SK-N-SH (cell line): ENCODE measurements around the gene GSTO2. TPM values are rescaled to one million over a fixed set of nuclear protein-coding genes. Genes with fewer than 3 reads are reported as not detected.

Experiments
- CTCF ChIA-PET: fragments of 300-600, 350-600 bp; formaldehyde crosslinking; extraction: SDS; loops from one replicate; lab custom pipeline; 2021; lab: Yijun Ruan, JAX
- POLR2A ChIA-PET: fragments of 350-600 bp; sonication (Branson Sonifier 250); formaldehyde crosslinking; extraction: SDS; loops from one replicate; lab custom pipeline; 2020; ENCODE audit warnings: antibody characterized with exemption, inconsistent platforms; lab: Yijun Ruan, JAX
- DNase-seq: peaks from one replicate; pipeline ENCODE4 v3.0.0; 2012
- H2AFZ ChIP-seq: fragments of 200-600 bp; sonication (generic); 2 replicates; pipeline ENCODE4 v1.8.1; 2016; ENCODE audit warnings: antibody characterized with exemption, mild to moderate bottlenecking, low read depth
- H3F3A ChIP-seq: fragments of 200-600 bp; sonication (generic); replicated peaks from 2 replicates; pipeline ENCODE3; 2016; ENCODE audit warnings: antibody characterized with exemption, mild to moderate bottlenecking; ENCODE audit not compliant: insufficient read depth
- H3K27ac ChIP-seq, 2 experiments: fragments of 200-500 bp in 1 of 2; fragments of 200-600 bp in 1 of 2; sonication (Bioruptor generic) in 1 of 2; sonication (generic), shearing (Covaris generic) in 1 of 2; 2 replicates each; pipeline versions ENCODE4 v1.5.1 to v1.6.1; 2014 to 2016; ENCODE audit warnings: low read depth in 2 of 2, inconsistent platforms in 1 of 2, low read length in 1 of 2, mild to moderate bottlenecking in 1 of 2, mixed read lengths in 1 of 2
- H3K27me3 ChIP-seq: fragments of 200-600 bp; sonication (generic), shearing (Covaris generic); 2 replicates; pipeline ENCODE4 v1.6.1; 2016; ENCODE audit warnings: mixed run types; ENCODE audit not compliant: insufficient read depth
- H3K36me3 ChIP-seq, 2 experiments: fragments of 200-500 bp in 1 of 2; fragments of 200-600 bp in 1 of 2; sonication (Bioruptor generic) in 1 of 2; sonication (generic) in 1 of 2; replicated peaks in 1 of 2; 2 replicates each; pipeline versions ENCODE3 to v1.5.1; 2014 to 2016; ENCODE audit warnings: low read length in 1 of 2, mild to moderate bottlenecking in 1 of 2; ENCODE audit not compliant: insufficient read depth in 2 of 2, control insufficient read depth in 1 of 2
- H3K4me1 ChIP-seq, 2 experiments: fragments of 200-500 bp in 1 of 2; fragments of 200-600 bp in 1 of 2; sonication (Bioruptor generic) in 1 of 2; sonication (generic), shearing (Covaris generic) in 1 of 2; 2 replicates each; pipeline versions ENCODE4 v1.5.1 to v1.6.1; 2014 to 2016; ENCODE audit warnings: low read depth in 1 of 2, low read length in 1 of 2, mixed run types in 1 of 2; ENCODE audit not compliant: insufficient read depth in 2 of 2, control insufficient read depth in 1 of 2
- H3K4me2 ChIP-seq: fragments of 200-600 bp; sonication (generic), shearing (Covaris generic); 2 replicates; pipeline ENCODE4 v1.6.1; 2017; ENCODE audit warnings: mixed run types
- H3K4me3 ChIP-seq, 2 experiments: fragments of 200-500 bp in 1 of 2; fragments of 200-600 bp in 1 of 2; sonication (Bioruptor generic) in 1 of 2; sonication (generic), shearing (Covaris generic) in 1 of 2; 2 replicates each; pipeline versions ENCODE4 v1.5.1 to v1.8.1; 2014 to 2016; ENCODE audit warnings: low read depth in 2 of 2, inconsistent platforms in 1 of 2, low read length in 1 of 2, mild to moderate bottlenecking in 1 of 2, mixed read lengths in 1 of 2, moderate library complexity in 1 of 2
- H3K79me2 ChIP-seq: fragments of 200-600 bp; sonication (generic); 2 replicates; pipeline ENCODE4 v1.8.1; 2017; ENCODE audit warnings: mild to moderate bottlenecking; ENCODE audit not compliant: insufficient read depth
- H3K9ac ChIP-seq: fragments of 200-600 bp; sonication (generic); 2 replicates; pipeline ENCODE4 v1.6.1; 2017; ENCODE audit warnings: mixed run types
- H3K9me2 ChIP-seq: fragments of 200-600 bp; sonication (generic); 2 replicates; pipeline ENCODE4 v1.6.1; 2017; ENCODE audit warnings: mixed run types
- H3K9me3 ChIP-seq: fragments of 200-600 bp; sonication (generic); 2 replicates; pipeline ENCODE4 v1.6.1; 2017; ENCODE audit warnings: mixed run types, mild to moderate bottlenecking, moderate library complexity
- H4K20me1 ChIP-seq: fragments of 200-600 bp; sonication (generic); 2 replicates; pipeline ENCODE4 v1.6.1; 2017; ENCODE audit warnings: mild to moderate bottlenecking, mixed run types; ENCODE audit not compliant: insufficient read depth
- ELF1 ChIP-seq: IDR thresholded peaks from 2 replicates; pipeline ENCODE4 v1.4.0; 2012
- EP300 ChIP-seq, 2 experiments: IDR thresholded peaks; 2 replicates each; pipeline versions ENCODE4 v1.4.0 to v1.6.1; 2012; ENCODE audit warnings: borderline replicate concordance in 1 of 2, low read depth in 1 of 2, low read length in 1 of 2
- GABPA ChIP-seq: IDR thresholded peaks from 2 replicates; pipeline ENCODE4 v1.4.0; 2012; ENCODE audit warnings: low read depth, mild to moderate bottlenecking
- MXI1 ChIP-seq: IDR thresholded peaks from 2 replicates; pipeline ENCODE4 v1.6.1; 2012; ENCODE audit warnings: mild to moderate bottlenecking, low read depth, low read length, improper control_type of control experiment
- NRF1 ChIP-seq: IDR thresholded peaks from 2 replicates; pipeline ENCODE4 v1.6.1; 2012; ENCODE audit warnings: low read depth, mild to moderate bottlenecking, low read length
- RAD21 ChIP-seq: IDR thresholded peaks from 2 replicates; pipeline ENCODE4 v1.6.1; 2012; ENCODE audit warnings: mild to moderate bottlenecking, low read length
- RCOR1 ChIP-seq: fragments of 150-350 bp; IDR thresholded peaks from 2 replicates; pipeline ENCODE4 v1.6.1; 2017; ENCODE audit warnings: antibody characterized with exemption, low read length
- SMC3 ChIP-seq: IDR thresholded peaks from 2 replicates; pipeline ENCODE4 v1.6.1; 2012; ENCODE audit warnings: low read depth, low read length, improper control_type of control experiment
- TEAD4 ChIP-seq: IDR thresholded peaks from 2 replicates; pipeline ENCODE4 v1.4.0; 2012; ENCODE audit warnings: mild to moderate bottlenecking, borderline replicate concordance; ENCODE audit not compliant: insufficient read depth
- YY1 ChIP-seq: IDR thresholded peaks from 2 replicates; pipeline ENCODE4 v1.4.0; 2012; ENCODE audit warnings: low read depth, mild to moderate bottlenecking
- WGBS: methylation state at CpG from one replicate; pipeline ENCODE4 v1.1.6; 2017; ENCODE audit warnings: low lambda C conversion rate; 5-methylcytosine and 5-hydroxymethylcytosine counted together
- polyA plus RNA-seq, 3 experiments: library from polyadenylated mRNA; depleted of rRNA; stranded (reverse); fragments of >200 nt; gene quantifications; 2 replicates each; pipeline ENCODE4 v1.2.3, GENCODE V29; 2012
- TF ChIP-seq, protein P1 (sequence below): fragments of 200-600 bp; sonication (generic); IDR thresholded peaks from 2 replicates; pipeline ENCODE4 v1.6.1; 2017; ENCODE audit warnings: antibody characterized with exemption, mild to moderate bottlenecking, moderate library complexity
- TF ChIP-seq, protein P2 (sequence below): fragments of 150-350 bp; IDR thresholded peaks from 2 replicates; pipeline ENCODE4 v1.6.1; 2016; ENCODE audit warnings: mild to moderate bottlenecking, low read depth, low read length
- TF ChIP-seq, protein P3 (sequence below): IDR thresholded peaks from 2 replicates; pipeline ENCODE4; 2012
- TF ChIP-seq, protein P4 (sequence below): IDR thresholded peaks from 2 replicates; pipeline ENCODE4 v1.4.0; 2012; ENCODE audit warnings: low read depth, borderline replicate concordance

GSTO2 gene
- polyA plus RNA-seq, 1 of the 3 experiments (the other 2 are of a cell fraction) = 0.49 TPM

DNA sequence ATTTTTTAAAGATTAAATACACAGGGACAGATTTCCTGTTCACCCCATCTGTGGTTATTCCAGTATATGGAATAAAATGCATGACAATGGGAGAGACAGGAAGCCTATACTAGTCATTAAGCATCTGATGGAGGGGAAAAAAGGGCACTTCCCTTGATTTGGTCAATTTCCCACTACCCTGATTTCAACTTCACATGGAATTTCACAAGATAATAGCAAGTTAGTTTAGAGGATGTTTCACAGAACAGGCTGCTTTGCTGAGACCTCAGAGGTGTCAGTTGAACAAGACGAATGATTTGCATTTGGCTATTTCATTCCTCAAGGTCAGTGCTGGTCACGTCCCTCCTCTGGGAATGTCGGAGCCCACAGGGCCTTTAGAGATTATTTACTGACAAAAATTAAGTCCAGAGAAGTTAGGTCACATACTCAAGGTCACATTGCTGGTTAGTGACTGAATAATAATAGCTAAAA is 74.0 kb downstream of the GSTO2 start:
- POLR2A ChIA-PET = no interaction called here
- Histone ChIP-seq H3K9ac (no peak overlapping the region), H2AFZ (no peak overlapping the region; the same call in 1 of the 2 replicates), H3K79me2 (peaks cover 2% of the 10 kb centered on the region), H3K4me3 (no peak overlapping the region), H3K27me3 (no peaks in the 10 kb centered on the region), H4K20me1 (no peaks in the 10 kb centered on the region; the same call in 1 of the 2 replicates), H3K4me1 (peaks cover 4 to 9% of the 10 kb centered on the region in 2 experiments; a peak in 2 of 4 replicates), H3K27ac (peak overlapping the region in 1 of 2 experiments; percentile 40; a peak in 2 of 4 replicates), H3K36me3 (no peaks in the 10 kb centered on the region), H3K9me2 (no peaks in the 10 kb centered on the region), H3F3A (peaks cover 17% of the 10 kb centered on the region), H3K9me3 (no peaks in the 10 kb centered on the region), H3K4me2 (no peak overlapping the region)
- 61% methylated on average over 3 of the region's 3 CpGs for WGBS
- CTCF ChIA-PET = interaction anchor here (0.6 to 3.4 kb wide), 2 partner anchors 10 to 51 kb away, joined by 3 to 20 read pairs; partner anchors contain the start of gene CFAP58
- no peak for TF ChIP-seq NRF1
- TF ChIP-seq, protein P1, sequence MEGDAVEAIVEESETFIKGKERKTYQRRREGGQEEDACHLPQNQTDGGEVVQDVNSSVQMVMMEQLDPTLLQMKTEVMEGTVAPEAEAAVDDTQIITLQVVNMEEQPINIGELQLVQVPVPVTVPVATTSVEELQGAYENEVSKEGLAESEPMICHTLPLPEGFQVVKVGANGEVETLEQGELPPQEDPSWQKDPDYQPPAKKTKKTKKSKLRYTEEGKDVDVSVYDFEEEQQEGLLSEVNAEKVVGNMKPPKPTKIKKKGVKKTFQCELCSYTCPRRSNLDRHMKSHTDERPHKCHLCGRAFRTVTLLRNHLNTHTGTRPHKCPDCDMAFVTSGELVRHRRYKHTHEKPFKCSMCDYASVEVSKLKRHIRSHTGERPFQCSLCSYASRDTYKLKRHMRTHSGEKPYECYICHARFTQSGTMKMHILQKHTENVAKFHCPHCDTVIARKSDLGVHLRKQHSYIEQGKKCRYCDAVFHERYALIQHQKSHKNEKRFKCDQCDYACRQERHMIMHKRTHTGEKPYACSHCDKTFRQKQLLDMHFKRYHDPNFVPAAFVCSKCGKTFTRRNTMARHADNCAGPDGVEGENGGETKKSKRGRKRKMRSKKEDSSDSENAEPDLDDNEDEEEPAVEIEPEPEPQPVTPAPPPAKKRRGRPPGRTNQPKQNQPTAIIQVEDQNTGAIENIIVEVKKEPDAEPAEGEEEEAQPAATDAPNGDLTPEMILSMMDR = no peak
- no peak for TF ChIP-seq EP300 (IDR thresholded peaks at IDR 0.05; ENCODE audit: borderline replicate concordance in 1 of 2, low read depth in 1 of 2, low read length in 1 of 2)
- no peak for TF ChIP-seq MXI1
- TF ChIP-seq, protein P2, sequence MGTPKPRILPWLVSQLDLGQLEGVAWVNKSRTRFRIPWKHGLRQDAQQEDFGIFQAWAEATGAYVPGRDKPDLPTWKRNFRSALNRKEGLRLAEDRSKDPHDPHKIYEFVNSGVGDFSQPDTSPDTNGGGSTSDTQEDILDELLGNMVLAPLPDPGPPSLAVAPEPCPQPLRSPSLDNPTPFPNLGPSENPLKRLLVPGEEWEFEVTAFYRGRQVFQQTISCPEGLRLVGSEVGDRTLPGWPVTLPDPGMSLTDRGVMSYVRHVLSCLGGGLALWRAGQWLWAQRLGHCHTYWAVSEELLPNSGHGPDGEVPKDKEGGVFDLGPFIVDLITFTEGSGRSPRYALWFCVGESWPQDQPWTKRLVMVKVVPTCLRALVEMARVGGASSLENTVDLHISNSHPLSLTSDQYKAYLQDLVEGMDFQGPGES = no peak
- TF ChIP-seq, protein P3, sequence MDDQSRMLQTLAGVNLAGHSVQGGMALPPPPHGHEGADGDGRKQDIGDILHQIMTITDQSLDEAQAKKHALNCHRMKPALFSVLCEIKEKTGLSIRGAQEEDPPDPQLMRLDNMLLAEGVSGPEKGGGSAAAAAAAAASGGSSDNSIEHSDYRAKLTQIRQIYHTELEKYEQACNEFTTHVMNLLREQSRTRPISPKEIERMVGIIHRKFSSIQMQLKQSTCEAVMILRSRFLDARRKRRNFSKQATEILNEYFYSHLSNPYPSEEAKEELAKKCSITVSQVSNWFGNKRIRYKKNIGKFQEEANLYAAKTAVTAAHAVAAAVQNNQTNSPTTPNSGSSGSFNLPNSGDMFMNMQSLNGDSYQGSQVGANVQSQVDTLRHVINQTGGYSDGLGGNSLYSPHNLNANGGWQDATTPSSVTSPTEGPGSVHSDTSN = peak; percentile 34; the same call in 1 of the 2 replicates
- TF ChIP-seq ELF1 = no peak
- no peak for TF ChIP-seq RAD21
- TF ChIP-seq SMC3 = no peak
- no peak for DNase-seq

DNA sequence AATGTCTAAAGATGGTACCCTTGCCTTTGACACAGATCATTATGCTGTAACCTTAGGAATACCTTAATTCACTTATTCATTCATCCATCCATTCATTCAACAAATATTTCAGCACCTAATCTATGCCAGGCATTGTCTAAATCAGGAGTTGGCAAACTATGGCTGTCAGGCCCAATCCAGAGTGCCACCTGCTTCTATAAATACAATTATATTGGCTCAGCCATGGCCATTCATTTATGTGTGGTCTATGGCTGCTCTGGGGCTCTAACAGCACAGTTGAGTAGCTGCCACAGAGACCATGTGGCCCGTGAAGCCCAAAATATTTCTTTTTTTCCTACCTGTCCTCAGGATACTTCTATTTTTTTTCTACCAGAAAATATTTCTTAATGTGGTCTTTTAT is 75.2 kb downstream of the GSTO2 start:
- H3K9me3 ChIP-seq = no peaks in the 10 kb centered on the region
- ChIA-PET CTCF (interaction anchor here (1.4 kb wide), 1 partner anchor 9 kb away, joined by 4 read pairs; no protein-coding TSS in a partner anchor), POLR2A (no interaction called here)
- no peak overlapping the region for H3K27ac ChIP-seq
- 77% methylated on average over 1 of the region's 1 CpG for WGBS
- H3K4me1 ChIP-seq = peaks cover 2 to 5% of the 10 kb centered on the region in 2 experiments; a peak in 2 of 4 replicates
- H4K20me1 ChIP-seq = no peaks in the 10 kb centered on the region
- H3K4me2 ChIP-seq = no peak overlapping the region
- H3K79me2 ChIP-seq = no peaks in the 10 kb centered on the region
- TF ChIP-seq RCOR1 = no peak
- no peak for TF ChIP-seq NRF1
- TF ChIP-seq, protein P4, sequence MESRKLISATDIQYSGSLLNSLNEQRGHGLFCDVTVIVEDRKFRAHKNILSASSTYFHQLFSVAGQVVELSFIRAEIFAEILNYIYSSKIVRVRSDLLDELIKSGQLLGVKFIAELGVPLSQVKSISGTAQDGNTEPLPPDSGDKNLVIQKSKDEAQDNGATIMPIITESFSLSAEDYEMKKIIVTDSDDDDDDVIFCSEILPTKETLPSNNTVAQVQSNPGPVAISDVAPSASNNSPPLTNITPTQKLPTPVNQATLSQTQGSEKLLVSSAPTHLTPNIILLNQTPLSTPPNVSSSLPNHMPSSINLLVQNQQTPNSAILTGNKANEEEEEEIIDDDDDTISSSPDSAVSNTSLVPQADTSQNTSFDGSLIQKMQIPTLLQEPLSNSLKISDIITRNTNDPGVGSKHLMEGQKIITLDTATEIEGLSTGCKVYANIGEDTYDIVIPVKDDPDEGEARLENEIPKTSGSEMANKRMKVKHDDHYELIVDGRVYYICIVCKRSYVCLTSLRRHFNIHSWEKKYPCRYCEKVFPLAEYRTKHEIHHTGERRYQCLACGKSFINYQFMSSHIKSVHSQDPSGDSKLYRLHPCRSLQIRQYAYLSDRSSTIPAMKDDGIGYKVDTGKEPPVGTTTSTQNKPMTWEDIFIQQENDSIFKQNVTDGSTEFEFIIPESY = no peak
- TF ChIP-seq GABPA = no peak
- no peak for TF ChIP-seq YY1
- TF ChIP-seq, protein P1 = no peak
- TF ChIP-seq, protein P3 = no peak
- no peak for TF ChIP-seq TEAD4
- no peak overlapping the region for H3K4me3 ChIP-seq
- H3K36me3 ChIP-seq = no peaks in the 10 kb centered on the region
- no peaks in the 10 kb centered on the region for H3K9me2 ChIP-seq
- H3F3A ChIP-seq = peaks cover 6% of the 10 kb centered on the region
- no peak for DNase-seq
- no peaks in the 10 kb centered on the region for H3K27me3 ChIP-seq
- H2AFZ ChIP-seq = no peak overlapping the region
- no peak overlapping the region for H3K9ac ChIP-seq
